BJ (cell line): ENCODE data around the gene EFCAB6. TPM values are rescaled to one million over a fixed set of nuclear protein-coding genes. Genes with fewer than 3 reads are reported as not detected.

ENCODE experiments used
- CTCF ChIA-PET: fragments of 350-600 bp; formaldehyde crosslinking; extraction: SDS; loops from one replicate; lab custom pipeline; 2021; ENCODE audit warnings: antibody characterized with exemption, inconsistent platforms; lab: Yijun Ruan, JAX
- POLR2A ChIA-PET: fragments of 300-600 bp; sonication (Branson Sonifier 250); formaldehyde crosslinking; extraction: SDS; loops from one replicate; lab custom pipeline; 2021; ENCODE audit warnings: antibody characterized with exemption; lab: Charles Lee
- DNase-seq: peaks from one replicate; pipeline ENCODE4 v3.0.0-alpha.2; 2011; ENCODE audit warnings: low read depth
- H3K27me3 ChIP-seq: 2 replicates; pipeline ENCODE4 v1.6.0; 2011; ENCODE audit warnings: low read length; ENCODE audit not compliant: control insufficient read depth, insufficient read depth
- H3K36me3 ChIP-seq: 2 replicates; pipeline ENCODE4 v1.5.1; 2011; ENCODE audit warnings: low read length; ENCODE audit not compliant: control insufficient read depth, insufficient read depth
- H3K4me3 ChIP-seq: 2 replicates; pipeline ENCODE4 v1.5.1; 2011; ENCODE audit warnings: low read depth, mild to moderate bottlenecking, control low read depth, low read length
- CTCF ChIP-seq: IDR thresholded peaks from 2 replicates; pipeline ENCODE4 v1.5.1; 2011; ENCODE audit warnings: low read depth, mild to moderate bottlenecking, control low read depth, inconsistent platforms, low read length, moderate library complexity; ENCODE audit not compliant: insufficient read depth
- polyA plus RNA-seq: library from polyadenylated mRNA; depleted of rRNA; stranded (reverse); fragments of >200 nt; gene quantifications from 2 replicates; pipeline ENCODE4 v1.2.3, GENCODE V29; 2011

EFCAB6 gene
- polyA plus RNA-seq, 1 experiment = 0.75 TPM

- ChIA-PET POLR2A (no interaction called here), CTCF (no interaction called here)
- no peak for DNase-seq
- Histone ChIP-seq H3K27me3 (peaks cover 5% of the 10 kb centered on the region), H3K36me3 (no peaks in the 10 kb centered on the region), H3K4me3 (no peak overlapping the region)
- TF ChIP-seq CTCF = no peak
Measured at GRCh38 chr22:43859621-43860020, 47.5 kb upstream of the EFCAB6 start.

- Histone ChIP-seq H3K4me3 (no peak overlapping the region), H3K36me3 (no peaks in the 10 kb centered on the region), H3K27me3 (peaks cover 5% of the 10 kb centered on the region)
- TF ChIP-seq CTCF = no peak
- ChIA-PET POLR2A (no interaction called here), CTCF (no interaction called here)
- DNase-seq = no peak
Measured at GRCh38 chr22:43859176-43859575, 47.1 kb upstream of the EFCAB6 start.

GRCh38 chr22:43858156-43858895 lies 46.2 kb upstream of the EFCAB6 start:
- ChIA-PET POLR2A (no interaction called here), CTCF (no interaction called here)
- peaks cover 5% of the 10 kb centered on the region for H3K27me3 ChIP-seq
- H3K36me3 ChIP-seq = no peaks in the 10 kb centered on the region
- no peak for DNase-seq
- H3K4me3 ChIP-seq = no peak overlapping the region
- TF ChIP-seq CTCF = no peak

- ChIA-PET POLR2A (no interaction called here), CTCF (no interaction called here)
- Histone ChIP-seq H3K4me3 (no peak overlapping the region), H3K27me3 (peaks cover 5% of the 10 kb centered on the region), H3K36me3 (no peaks in the 10 kb centered on the region)
- TF ChIP-seq CTCF = no peak
- no peak for DNase-seq
Measured at GRCh38 chr22:43857367-43857766, 45.3 kb upstream of the EFCAB6 start.

- POLR2A ChIA-PET = no interaction called here
- Histone ChIP-seq H3K27me3 (peaks cover 1% of the 10 kb centered on the region), H3K4me3 (no peak overlapping the region), H3K36me3 (no peaks in the 10 kb centered on the region)
- no peak for DNase-seq
- TF ChIP-seq CTCF = no peak
- CTCF ChIA-PET = no interaction called here
Measured at GRCh38 chr22:43855431-43855830, 43.3 kb upstream of the EFCAB6 start.
